ENCODE measurements around the gene SLN. TPM values are rescaled to one million over a fixed set of nuclear protein-coding genes. Genes with fewer than 3 reads are reported as not detected.

The SLN gene
- polyA plus RNA-seq, 2 donors, result 0.21 TPM; not detected in 1

- Histone ChIP-seq H3K36me3 (ENCODE audit: control insufficient read depth in 2 of 2, insufficient read depth in 2 of 2, low read length in 1 of 2) (no peaks in the 10 kb centered on the region), H3K27me3 (ENCODE audit: control insufficient read depth in 1 of 2, insufficient read depth in 2 of 2, low read length in 2 of 2) (no peaks in the 10 kb centered on the region), H3K9me3 (ENCODE audit: control insufficient read depth in 2 of 2, insufficient read depth in 1 of 2, low read depth in 1 of 2, low read length in 1 of 2) (no peaks in the 10 kb centered on the region), H3K27ac (ENCODE audit: low read depth in 2 of 2, low read length in 1 of 2) (no peak overlapping the region), H3K4me1 (ENCODE audit: control insufficient read depth in 2 of 2, insufficient read depth in 2 of 2, low read length in 1 of 2) (no peaks in the 10 kb centered on the region), H3K4me3 (ENCODE audit: low read depth in 1 of 2, low read length in 2 of 2) (no peak overlapping the region)
- 20 to 21% methylated on average over 3 of the region's 3 CpGs for WGBS, 2 donors
These were observed 20.7 kb downstream of the SLN start for GRCh38 chr11:107691000-107691750.

GRCh38 chr11:107689317-107690202, 22.3 kb downstream of the SLN start:
- no peaks in the 10 kb centered on the region for H3K9me3 ChIP-seq (ENCODE audit: control insufficient read depth in 2 of 2, insufficient read depth in 1 of 2, low read depth in 1 of 2, low read length in 1 of 2)
- H3K36me3 ChIP-seq (ENCODE audit: control insufficient read depth in 2 of 2, insufficient read depth in 2 of 2, low read length in 1 of 2), result no peaks in the 10 kb centered on the region
- WGBS, 2 donors, result 42 to 44% methylated on average over 11 of the region's 11 CpGs
- no peak overlapping the region for H3K27ac ChIP-seq (ENCODE audit: low read depth in 2 of 2, low read length in 1 of 2)
- H3K27me3 ChIP-seq (ENCODE audit: control insufficient read depth in 1 of 2, insufficient read depth in 2 of 2, low read length in 2 of 2), result no peaks in the 10 kb centered on the region
- H3K4me3 ChIP-seq (ENCODE audit: low read depth in 1 of 2, low read length in 2 of 2), result no peak overlapping the region
- no peaks in the 10 kb centered on the region for H3K4me1 ChIP-seq (ENCODE audit: control insufficient read depth in 2 of 2, insufficient read depth in 2 of 2, low read length in 1 of 2)

- Histone ChIP-seq H3K4me1 (ENCODE audit: control insufficient read depth in 2 of 2, insufficient read depth in 2 of 2, low read length in 1 of 2) (no peaks in the 10 kb centered on the region), H3K27me3 (ENCODE audit: control insufficient read depth in 1 of 2, insufficient read depth in 2 of 2, low read length in 2 of 2) (no peaks in the 10 kb centered on the region), H3K4me3 (ENCODE audit: low read depth in 1 of 2, low read length in 2 of 2) (no peak overlapping the region), H3K36me3 (ENCODE audit: control insufficient read depth in 2 of 2, insufficient read depth in 2 of 2, low read length in 1 of 2) (no peaks in the 10 kb centered on the region), H3K9me3 (ENCODE audit: control insufficient read depth in 2 of 2, insufficient read depth in 1 of 2, low read depth in 1 of 2, low read length in 1 of 2) (no peaks in the 10 kb centered on the region), H3K27ac (ENCODE audit: low read depth in 2 of 2, low read length in 1 of 2) (no peak overlapping the region)
- WGBS, 2 donors, result 53 to 60% methylated on average over 6 of the region's 6 CpGs
These were observed 23.4 kb downstream of the SLN start for GRCh38 chr11:107688322-107688918.

GRCh38 chr11:107683807-107684206, 28.0 kb downstream of the SLN start:
- H3K27ac ChIP-seq (ENCODE audit: low read depth in 2 of 2, low read length in 1 of 2), result no peak overlapping the region
- no peaks in the 10 kb centered on the region for H3K9me3 ChIP-seq (ENCODE audit: control insufficient read depth in 2 of 2, insufficient read depth in 1 of 2, low read depth in 1 of 2, low read length in 1 of 2)
- H3K27me3 ChIP-seq (ENCODE audit: control insufficient read depth in 1 of 2, insufficient read depth in 2 of 2, low read length in 2 of 2), result no peaks in the 10 kb centered on the region
- no peaks in the 10 kb centered on the region for H3K36me3 ChIP-seq (ENCODE audit: control insufficient read depth in 2 of 2, insufficient read depth in 2 of 2, low read length in 1 of 2)
- H3K4me3 ChIP-seq (ENCODE audit: low read depth in 1 of 2, low read length in 2 of 2), result no peak overlapping the region
- WGBS, 2 donors, result 94 to 100% methylated on average over 2 of the region's 2 CpGs
- no peaks in the 10 kb centered on the region for H3K4me1 ChIP-seq (ENCODE audit: control insufficient read depth in 2 of 2, insufficient read depth in 2 of 2, low read length in 1 of 2)

GRCh38 chr11:107683061-107683460, 28.8 kb downstream of the SLN start:
- no peak overlapping the region for H3K27ac ChIP-seq (ENCODE audit: low read depth in 2 of 2, low read length in 1 of 2)
- 69 to 80% methylated on average over 2 of the region's 2 CpGs for WGBS, 2 donors
- H3K27me3 ChIP-seq (ENCODE audit: control insufficient read depth in 1 of 2, insufficient read depth in 2 of 2, low read length in 2 of 2), result no peaks in the 10 kb centered on the region
- no peaks in the 10 kb centered on the region for H3K9me3 ChIP-seq (ENCODE audit: control insufficient read depth in 2 of 2, insufficient read depth in 1 of 2, low read depth in 1 of 2, low read length in 1 of 2)
- no peaks in the 10 kb centered on the region for H3K36me3 ChIP-seq (ENCODE audit: control insufficient read depth in 2 of 2, insufficient read depth in 2 of 2, low read length in 1 of 2)
- no peak overlapping the region for H3K4me3 ChIP-seq (ENCODE audit: low read depth in 1 of 2, low read length in 2 of 2)
- H3K4me1 ChIP-seq (ENCODE audit: control insufficient read depth in 2 of 2, insufficient read depth in 2 of 2, low read length in 1 of 2), result no peaks in the 10 kb centered on the region

GRCh38 chr11:107682572-107682971, 29.3 kb downstream of the SLN start:
- Histone ChIP-seq H3K27me3 (ENCODE audit: control insufficient read depth in 1 of 2, insufficient read depth in 2 of 2, low read length in 2 of 2) (no peaks in the 10 kb centered on the region), H3K9me3 (ENCODE audit: control insufficient read depth in 2 of 2, insufficient read depth in 1 of 2, low read depth in 1 of 2, low read length in 1 of 2) (no peaks in the 10 kb centered on the region), H3K27ac (ENCODE audit: low read depth in 2 of 2, low read length in 1 of 2) (no peak overlapping the region), H3K4me1 (ENCODE audit: control insufficient read depth in 2 of 2, insufficient read depth in 2 of 2, low read length in 1 of 2) (no peaks in the 10 kb centered on the region), H3K36me3 (ENCODE audit: control insufficient read depth in 2 of 2, insufficient read depth in 2 of 2, low read length in 1 of 2) (no peaks in the 10 kb centered on the region), H3K4me3 (ENCODE audit: low read depth in 1 of 2, low read length in 2 of 2) (no peak overlapping the region)
- 74 to 75% methylated on average over 5 of the region's 5 CpGs for WGBS, 2 donors

GRCh38 chr11:107682171-107682570, 29.7 kb downstream of the SLN start:
- Histone ChIP-seq H3K27ac (ENCODE audit: low read depth in 2 of 2, low read length in 1 of 2) (no peak overlapping the region), H3K27me3 (ENCODE audit: control insufficient read depth in 1 of 2, insufficient read depth in 2 of 2, low read length in 2 of 2) (no peaks in the 10 kb centered on the region), H3K4me1 (ENCODE audit: control insufficient read depth in 2 of 2, insufficient read depth in 2 of 2, low read length in 1 of 2) (no peaks in the 10 kb centered on the region), H3K9me3 (ENCODE audit: control insufficient read depth in 2 of 2, insufficient read depth in 1 of 2, low read depth in 1 of 2, low read length in 1 of 2) (no peaks in the 10 kb centered on the region), H3K36me3 (ENCODE audit: control insufficient read depth in 2 of 2, insufficient read depth in 2 of 2, low read length in 1 of 2) (no peaks in the 10 kb centered on the region), H3K4me3 (ENCODE audit: low read depth in 1 of 2, low read length in 2 of 2) (no peak overlapping the region)
- 58 to 74% methylated on average over 4 of the region's 4 CpGs for whole genome bisulfite sequencing, 2 donors

GRCh38 chr11:107679255-107680024, 32.4 kb downstream of the SLN start:
- Histone ChIP-seq H3K27ac (ENCODE audit: low read depth in 2 of 2, low read length in 1 of 2) (no peak overlapping the region), H3K4me3 (ENCODE audit: low read depth in 1 of 2, low read length in 2 of 2) (no peak overlapping the region), H3K4me1 (ENCODE audit: control insufficient read depth in 2 of 2, insufficient read depth in 2 of 2, low read length in 1 of 2) (no peaks in the 10 kb centered on the region), H3K9me3 (ENCODE audit: control insufficient read depth in 2 of 2, insufficient read depth in 1 of 2, low read depth in 1 of 2, low read length in 1 of 2) (no peaks in the 10 kb centered on the region), H3K36me3 (ENCODE audit: control insufficient read depth in 2 of 2, insufficient read depth in 2 of 2, low read length in 1 of 2) (no peaks in the 10 kb centered on the region), H3K27me3 (ENCODE audit: control insufficient read depth in 1 of 2, insufficient read depth in 2 of 2, low read length in 2 of 2) (no peaks in the 10 kb centered on the region)
- WGBS, 2 donors, result 74 to 85% methylated on average over 4 of the region's 4 CpGs

GRCh38 chr11:107678632-107678971, 33.3 kb downstream of the SLN start:
- no peaks in the 10 kb centered on the region for H3K9me3 ChIP-seq (ENCODE audit: control insufficient read depth in 2 of 2, insufficient read depth in 1 of 2, low read depth in 1 of 2, low read length in 1 of 2)
- H3K27me3 ChIP-seq (ENCODE audit: control insufficient read depth in 1 of 2, insufficient read depth in 2 of 2, low read length in 2 of 2), result no peaks in the 10 kb centered on the region
- H3K4me1 ChIP-seq (ENCODE audit: control insufficient read depth in 2 of 2, insufficient read depth in 2 of 2, low read length in 1 of 2), result no peaks in the 10 kb centered on the region
- no peaks in the 10 kb centered on the region for H3K36me3 ChIP-seq (ENCODE audit: control insufficient read depth in 2 of 2, insufficient read depth in 2 of 2, low read length in 1 of 2)
- H3K27ac ChIP-seq (ENCODE audit: low read depth in 2 of 2, low read length in 1 of 2), result no peak overlapping the region
- H3K4me3 ChIP-seq (ENCODE audit: low read depth in 1 of 2, low read length in 2 of 2), result no peak overlapping the region
- WGBS, 2 donors, result 70 to 84% methylated on average over 6 of the region's 6 CpGs

Data from esophagus (tissue), 2 donors.